SK-N-SH (cell line): ENCODE results near the gene FBLIM1.

ENCODE experiments used
- EZH2phosphoT487 ChIP-seq: fragments of 200-600 bp; sonication (generic); IDR thresholded peaks from 2 replicates; pipeline ENCODE4 v1.6.1; 2017; ENCODE audit warnings: low read depth, mixed run types, mild to moderate bottlenecking, antibody characterized with exemption, moderate library complexity, borderline replicate concordance
- GABPA ChIP-seq: IDR thresholded peaks from 2 replicates; pipeline ENCODE4 v1.4.0; 2012; ENCODE audit warnings: low read depth, mild to moderate bottlenecking
- NRF1 ChIP-seq: IDR thresholded peaks from 2 replicates; pipeline ENCODE4 v1.6.1; 2012; ENCODE audit warnings: low read depth, mild to moderate bottlenecking, low read length
- POLR2AphosphoS5 ChIP-seq: IDR thresholded peaks from 2 replicates; pipeline ENCODE4 v1.6.1; 2012; ENCODE audit warnings: low read depth, low read length
- RCOR1 ChIP-seq: fragments of 150-350 bp; IDR thresholded peaks from 2 replicates; pipeline ENCODE4 v1.6.1; 2017; ENCODE audit warnings: antibody characterized with exemption, low read length
- RFX5 ChIP-seq: IDR thresholded peaks from 2 replicates; pipeline ENCODE4 v1.6.1; 2012; ENCODE audit warnings: mild to moderate bottlenecking, improper control_type of control experiment, low read length
- ZBTB33 ChIP-seq: IDR thresholded peaks from 2 replicates; pipeline ENCODE4 v1.4.0; 2012; ENCODE audit warnings: low read depth, borderline replicate concordance
- TF ChIP-seq, protein P1 (sequence below): fragments of 200-600 bp; sonication (generic); IDR thresholded peaks from 2 replicates; pipeline ENCODE4 v1.6.1; 2017; ENCODE audit warnings: antibody characterized with exemption, mild to moderate bottlenecking, moderate library complexity
- TF ChIP-seq, protein P2 (sequence below): IDR thresholded peaks from 2 replicates; pipeline ENCODE4 v1.4.0; 2012; ENCODE audit warnings: low read depth, borderline replicate concordance
- TF ChIP-seq, protein P3 (sequence below): fragments of 150-350 bp; IDR thresholded peaks from 2 replicates; pipeline ENCODE4 v1.6.1; 2017; ENCODE audit warnings: antibody characterized with exemption, low read length, low read depth, borderline replicate concordance

- TF ChIP-seq NRF1 (no peak), POLR2AphosphoS5 (no peak), GABPA (no peak), RFX5 (no peak), EZH2phosphoT487 (no peak), ZBTB33 (no peak), RCOR1 (no peak)
- TF ChIP-seq, protein P1, sequence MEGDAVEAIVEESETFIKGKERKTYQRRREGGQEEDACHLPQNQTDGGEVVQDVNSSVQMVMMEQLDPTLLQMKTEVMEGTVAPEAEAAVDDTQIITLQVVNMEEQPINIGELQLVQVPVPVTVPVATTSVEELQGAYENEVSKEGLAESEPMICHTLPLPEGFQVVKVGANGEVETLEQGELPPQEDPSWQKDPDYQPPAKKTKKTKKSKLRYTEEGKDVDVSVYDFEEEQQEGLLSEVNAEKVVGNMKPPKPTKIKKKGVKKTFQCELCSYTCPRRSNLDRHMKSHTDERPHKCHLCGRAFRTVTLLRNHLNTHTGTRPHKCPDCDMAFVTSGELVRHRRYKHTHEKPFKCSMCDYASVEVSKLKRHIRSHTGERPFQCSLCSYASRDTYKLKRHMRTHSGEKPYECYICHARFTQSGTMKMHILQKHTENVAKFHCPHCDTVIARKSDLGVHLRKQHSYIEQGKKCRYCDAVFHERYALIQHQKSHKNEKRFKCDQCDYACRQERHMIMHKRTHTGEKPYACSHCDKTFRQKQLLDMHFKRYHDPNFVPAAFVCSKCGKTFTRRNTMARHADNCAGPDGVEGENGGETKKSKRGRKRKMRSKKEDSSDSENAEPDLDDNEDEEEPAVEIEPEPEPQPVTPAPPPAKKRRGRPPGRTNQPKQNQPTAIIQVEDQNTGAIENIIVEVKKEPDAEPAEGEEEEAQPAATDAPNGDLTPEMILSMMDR, result peak; percentile 30; the same call in 1 of the 2 replicates
- TF ChIP-seq, protein P2, sequence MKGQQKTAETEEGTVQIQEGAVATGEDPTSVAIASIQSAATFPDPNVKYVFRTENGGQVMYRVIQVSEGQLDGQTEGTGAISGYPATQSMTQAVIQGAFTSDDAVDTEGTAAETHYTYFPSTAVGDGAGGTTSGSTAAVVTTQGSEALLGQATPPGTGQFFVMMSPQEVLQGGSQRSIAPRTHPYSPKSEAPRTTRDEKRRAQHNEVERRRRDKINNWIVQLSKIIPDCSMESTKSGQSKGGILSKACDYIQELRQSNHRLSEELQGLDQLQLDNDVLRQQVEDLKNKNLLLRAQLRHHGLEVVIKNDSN, result no peak
- TF ChIP-seq, protein P3, sequence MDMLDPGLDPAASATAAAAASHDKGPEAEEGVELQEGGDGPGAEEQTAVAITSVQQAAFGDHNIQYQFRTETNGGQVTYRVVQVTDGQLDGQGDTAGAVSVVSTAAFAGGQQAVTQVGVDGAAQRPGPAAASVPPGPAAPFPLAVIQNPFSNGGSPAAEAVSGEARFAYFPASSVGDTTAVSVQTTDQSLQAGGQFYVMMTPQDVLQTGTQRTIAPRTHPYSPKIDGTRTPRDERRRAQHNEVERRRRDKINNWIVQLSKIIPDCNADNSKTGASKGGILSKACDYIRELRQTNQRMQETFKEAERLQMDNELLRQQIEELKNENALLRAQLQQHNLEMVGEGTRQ, result no peak
Measured at GRCh38 chr1:15739745-15740144, 18.9 kb upstream of the FBLIM1 start.
